Measurements from ENCODE around the gene PLCXD1. TPM values are rescaled to one million over a fixed set of nuclear protein-coding genes. Genes with fewer than 3 reads are reported as not detected.

PLCXD1 gene
- total and polyA plus RNA-seq, 7 donors: 2.5 to 29.8 (median 5.1) TPM

- no peak overlapping the region for H3K4me3 ChIP-seq
- peak; percentile 3 for DNase-seq
- TF ChIP-seq, protein P1, sequence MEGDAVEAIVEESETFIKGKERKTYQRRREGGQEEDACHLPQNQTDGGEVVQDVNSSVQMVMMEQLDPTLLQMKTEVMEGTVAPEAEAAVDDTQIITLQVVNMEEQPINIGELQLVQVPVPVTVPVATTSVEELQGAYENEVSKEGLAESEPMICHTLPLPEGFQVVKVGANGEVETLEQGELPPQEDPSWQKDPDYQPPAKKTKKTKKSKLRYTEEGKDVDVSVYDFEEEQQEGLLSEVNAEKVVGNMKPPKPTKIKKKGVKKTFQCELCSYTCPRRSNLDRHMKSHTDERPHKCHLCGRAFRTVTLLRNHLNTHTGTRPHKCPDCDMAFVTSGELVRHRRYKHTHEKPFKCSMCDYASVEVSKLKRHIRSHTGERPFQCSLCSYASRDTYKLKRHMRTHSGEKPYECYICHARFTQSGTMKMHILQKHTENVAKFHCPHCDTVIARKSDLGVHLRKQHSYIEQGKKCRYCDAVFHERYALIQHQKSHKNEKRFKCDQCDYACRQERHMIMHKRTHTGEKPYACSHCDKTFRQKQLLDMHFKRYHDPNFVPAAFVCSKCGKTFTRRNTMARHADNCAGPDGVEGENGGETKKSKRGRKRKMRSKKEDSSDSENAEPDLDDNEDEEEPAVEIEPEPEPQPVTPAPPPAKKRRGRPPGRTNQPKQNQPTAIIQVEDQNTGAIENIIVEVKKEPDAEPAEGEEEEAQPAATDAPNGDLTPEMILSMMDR (IDR thresholded peaks at IDR 0.05): no peak
- TF ChIP-seq POLR2AphosphoS5 (IDR thresholded peaks at IDR 0.05) (no peak), POLR2A (IDR thresholded peaks at IDR 0.05) (no peak), EP300 (IDR thresholded peaks at IDR 0.05) (no peak)
- no peaks in the 10 kb centered on the region for H3K27me3 ChIP-seq
- intact Hi-C loops (cut with DNase I): no loop called here
- no peaks in the 10 kb centered on the region for H3K36me3 ChIP-seq
- WGBS, 2 donors: 69 to 84% methylated on average over 16 of the region's 16 CpGs
- H3K9me3 ChIP-seq: no peaks in the 10 kb centered on the region
- H3K4me1 ChIP-seq: no peaks in the 10 kb centered on the region
- H3K27ac ChIP-seq: no peak overlapping the region
These were observed 16.3 kb upstream of the PLCXD1 start for GRCh38 chrX:264634-265455.

GRCh38 chrX:265502-265901 lies 15.7 kb upstream of the PLCXD1 start:
- H3K27ac ChIP-seq: no peak overlapping the region
- WGBS, 2 donors: 77 to 83% methylated on average over 8 of the region's 8 CpGs
- H3K4me1 ChIP-seq: no peaks in the 10 kb centered on the region
- no peaks in the 10 kb centered on the region for H3K9me3 ChIP-seq
- intact Hi-C loops (cut with DNase I): no loop called here
- H3K36me3 ChIP-seq: no peaks in the 10 kb centered on the region
- TF ChIP-seq, protein P1 (IDR thresholded peaks at IDR 0.05): no peak
- TF ChIP-seq EP300 (IDR thresholded peaks at IDR 0.05) (no peak), POLR2A (IDR thresholded peaks at IDR 0.05) (no peak), POLR2AphosphoS5 (IDR thresholded peaks at IDR 0.05) (no peak)
- H3K27me3 ChIP-seq: no peaks in the 10 kb centered on the region
- DNase-seq: peak; percentile 49
- no peak overlapping the region for H3K4me3 ChIP-seq

DNA sequence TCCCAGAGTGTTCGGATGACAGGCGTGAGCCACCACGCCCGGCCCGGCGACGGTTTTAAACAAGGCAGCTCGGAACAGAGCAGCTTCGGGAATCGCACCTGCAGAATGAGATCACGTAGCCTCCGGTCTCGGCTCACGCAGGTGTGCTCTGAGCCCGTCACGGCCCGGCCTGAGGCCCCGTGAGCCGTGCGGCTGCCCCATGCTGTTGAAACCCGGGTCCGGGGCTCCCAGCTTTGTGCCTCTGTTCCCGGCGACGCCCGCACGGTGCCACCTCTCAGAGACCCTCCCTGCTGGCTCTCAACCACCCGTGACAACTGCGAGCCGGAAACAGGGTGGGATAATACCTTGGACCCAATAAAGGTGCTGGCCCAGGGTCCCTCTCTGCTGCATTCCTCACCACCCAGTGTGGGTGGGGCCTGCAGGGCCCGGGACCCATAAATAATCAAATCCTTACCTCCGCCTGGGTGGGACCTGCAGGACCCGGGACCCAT lies 13.4 kb upstream of the PLCXD1 start:
- no peaks in the 10 kb centered on the region for H3K27me3 ChIP-seq
- intact Hi-C loops (cut with DNase I): no loop called here
- H3K27ac ChIP-seq: no peak overlapping the region
- H3K4me1 ChIP-seq: no peaks in the 10 kb centered on the region
- TF ChIP-seq POLR2AphosphoS5 (IDR thresholded peaks at IDR 0.05): no peak
- TF ChIP-seq POLR2A (IDR thresholded peaks at IDR 0.05): no peak
- TF ChIP-seq EP300 (IDR thresholded peaks at IDR 0.05): no peak
- TF ChIP-seq, protein P1 (IDR thresholded peaks at IDR 0.05): no peak
- DNase-seq: peak; percentile 54
- 40 to 81% methylated on average over 33 of the region's 33 CpGs for WGBS, 2 donors
- H3K9me3 ChIP-seq: no peaks in the 10 kb centered on the region
- no peak overlapping the region for H3K4me3 ChIP-seq
- H3K36me3 ChIP-seq: no peaks in the 10 kb centered on the region

DNA sequence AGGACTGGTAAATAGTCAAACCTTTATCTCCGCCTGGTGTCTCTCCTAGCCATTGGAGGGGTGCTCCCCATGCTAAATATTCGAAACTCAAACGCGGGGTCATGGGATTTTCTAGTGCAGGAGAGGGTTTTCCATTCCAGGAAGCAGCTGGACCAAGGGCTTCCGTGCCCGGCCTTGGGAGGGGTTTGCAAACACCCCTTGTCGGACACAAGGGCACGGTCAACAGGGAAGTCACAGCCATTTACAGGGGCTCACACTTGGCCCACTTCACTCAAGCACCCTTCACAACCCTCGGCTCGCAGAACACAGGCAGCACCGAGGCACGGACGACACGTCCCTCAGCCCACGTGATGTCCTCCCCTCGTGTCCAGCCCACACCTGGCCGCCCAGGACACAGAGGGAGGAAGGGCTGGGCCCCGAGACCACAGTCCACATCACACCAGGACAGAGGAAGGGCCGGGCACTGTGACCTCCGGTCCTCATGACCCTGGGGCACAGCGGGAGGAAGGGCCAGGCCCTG lies 10.3 kb upstream of the PLCXD1 start:
- intact Hi-C loops (cut with DNase I): no loop called here
- no peak for TF ChIP-seq EP300 (IDR thresholded peaks at IDR 0.05)
- TF ChIP-seq POLR2A (IDR thresholded peaks at IDR 0.05): no peak
- TF ChIP-seq POLR2AphosphoS5 (IDR thresholded peaks at IDR 0.05): no peak
- TF ChIP-seq, protein P1 (IDR thresholded peaks at IDR 0.05): no peak
- H3K9me3 ChIP-seq: no peaks in the 10 kb centered on the region
- no peak overlapping the region for H3K27ac ChIP-seq
- H3K4me1 ChIP-seq: peaks cover 0 to 7% (median 6%) of the 10 kb centered on the region in 4 donors
- no peaks in the 10 kb centered on the region for H3K36me3 ChIP-seq
- peak; percentile 63 for DNase-seq
- peaks cover 0 to 5% (median 0%) of the 10 kb centered on the region in 3 donors for H3K27me3 ChIP-seq
- no peak overlapping the region for H3K4me3 ChIP-seq
- 75 to 95% methylated on average over 21 of the region's 21 CpGs for WGBS, 2 donors
